NCI-H1417 treated with DMSO at 0.1 percent for 48 hours (cell line): ENCODE results near the gene OSMR.

Experiments used
- DNase-seq: peaks from one replicate; lab custom pipeline; 2025; lab: John Stamatoyannopoulos, UW

Gene OSMR

DNA sequence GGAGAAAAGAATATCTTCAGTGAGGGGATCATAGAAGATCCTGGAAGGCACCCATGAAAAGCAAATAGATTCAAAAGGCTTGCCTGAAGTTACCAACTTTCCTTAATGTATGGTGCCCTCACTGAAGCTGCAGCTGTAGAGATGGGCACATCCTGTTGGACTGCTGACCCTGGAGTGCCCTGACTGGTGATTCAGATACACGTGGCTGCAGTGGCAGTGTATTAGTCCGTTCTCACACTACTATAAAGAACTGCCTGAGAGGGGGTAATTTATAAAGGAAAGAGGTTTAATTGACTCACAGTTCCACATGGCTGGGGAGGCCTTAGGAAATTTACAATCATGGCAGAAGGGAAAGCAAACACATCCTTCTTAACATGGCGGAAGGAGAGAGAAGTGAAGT, 80.3 kb downstream of the OSMR start:
- DNase-seq, result no peak

GRCh38 chr5:38927470-38927869, 81.7 kb downstream of the OSMR start:
- no peak for DNase-seq

DNA sequence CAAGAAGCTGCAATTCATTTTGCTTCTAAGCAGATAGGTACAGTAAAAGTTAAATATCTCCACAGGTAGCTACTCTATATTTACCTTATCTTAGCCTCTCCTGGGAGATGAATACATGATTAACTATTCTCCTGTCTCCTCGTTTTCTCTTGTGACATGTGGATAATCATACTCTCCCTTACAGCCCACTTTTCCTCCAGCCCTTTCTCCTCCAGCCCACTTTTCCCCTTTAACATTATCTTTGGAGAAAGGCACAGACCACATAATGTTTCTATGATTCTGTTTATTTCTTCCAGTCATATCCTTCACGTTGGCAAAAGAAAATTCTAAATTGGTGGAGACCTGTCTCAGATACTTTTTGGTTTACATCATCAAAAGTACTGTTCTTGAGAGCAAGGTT, 84.0 kb downstream of the OSMR start:
- no peak for DNase-seq

GRCh38 chr5:38931731-38932130, 85.9 kb downstream of the OSMR start:
- no peak for DNase-seq

DNA sequence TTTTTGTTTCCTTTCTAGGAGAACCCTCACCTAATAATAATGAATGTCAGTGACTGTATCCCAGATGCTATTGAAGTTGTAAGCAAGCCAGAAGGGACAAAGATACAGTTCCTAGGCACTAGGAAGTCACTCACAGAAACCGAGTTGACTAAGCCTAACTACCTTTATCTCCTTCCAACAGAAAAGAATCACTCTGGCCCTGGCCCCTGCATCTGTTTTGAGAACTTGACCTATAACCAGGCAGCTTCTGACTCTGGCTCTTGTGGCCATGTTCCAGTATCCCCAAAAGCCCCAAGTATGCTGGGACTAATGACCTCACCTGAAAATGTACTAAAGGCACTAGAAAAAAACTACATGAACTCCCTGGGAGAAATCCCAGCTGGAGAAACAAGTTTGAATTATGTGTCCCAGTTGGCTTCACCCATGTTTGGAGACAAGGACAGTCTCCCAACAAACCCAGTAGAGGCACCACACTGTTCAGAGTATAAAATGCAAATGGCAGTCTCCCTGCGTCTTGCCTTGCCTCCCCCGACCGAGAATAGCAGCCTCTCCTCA, 87.1 kb downstream of the OSMR start:
- DNase-seq, result no peak

DNA sequence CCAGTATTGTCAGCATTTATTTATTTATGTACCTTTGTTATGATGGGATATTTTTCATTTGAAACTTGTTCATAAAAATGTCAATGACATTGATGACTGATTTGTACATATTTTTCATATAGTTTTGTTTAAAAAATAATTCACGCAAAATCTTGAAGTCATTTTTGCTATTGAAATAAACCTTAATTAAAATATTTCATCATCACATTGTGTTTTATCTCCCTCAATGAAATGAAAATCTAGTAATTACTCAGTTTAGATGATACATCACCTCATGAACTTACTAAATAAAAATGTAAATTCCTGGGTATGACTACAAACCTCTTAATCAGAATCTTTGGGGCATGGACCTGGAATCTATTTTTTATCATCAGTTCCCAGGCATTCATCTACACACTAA, 89.6 kb downstream of the OSMR start:
- no peak for DNase-seq

- DNase-seq, result no peak
Measured at GRCh38 chr5:38936269-38936668, 90.5 kb downstream of the OSMR start.

GRCh38 chr5:38938424-38938823, 92.6 kb downstream of the OSMR start:
- DNase-seq, result no peak

DNA sequence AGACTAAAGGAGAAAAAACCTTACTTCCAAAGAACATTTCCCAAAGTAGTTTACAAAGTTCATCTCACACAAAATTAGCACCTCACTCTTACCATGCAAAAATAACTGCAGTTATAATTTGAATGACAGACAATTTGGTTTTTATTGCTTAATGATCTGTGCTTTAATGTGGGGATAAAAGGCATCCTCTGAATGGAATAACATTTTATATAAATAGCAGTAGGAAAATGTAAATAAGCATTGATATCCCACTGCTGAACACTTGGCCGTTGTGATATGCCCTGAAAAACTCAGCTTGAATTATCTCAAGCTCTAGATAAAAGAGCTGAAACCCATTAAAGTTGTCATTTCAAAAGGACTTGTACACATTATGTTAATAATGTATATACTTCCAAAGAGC, 93.2 kb downstream of the OSMR start:
- DNase-seq, result no peak

- no peak for DNase-seq
Measured at GRCh38 chr5:38940230-38940858, 94.5 kb downstream of the OSMR start.

DNA sequence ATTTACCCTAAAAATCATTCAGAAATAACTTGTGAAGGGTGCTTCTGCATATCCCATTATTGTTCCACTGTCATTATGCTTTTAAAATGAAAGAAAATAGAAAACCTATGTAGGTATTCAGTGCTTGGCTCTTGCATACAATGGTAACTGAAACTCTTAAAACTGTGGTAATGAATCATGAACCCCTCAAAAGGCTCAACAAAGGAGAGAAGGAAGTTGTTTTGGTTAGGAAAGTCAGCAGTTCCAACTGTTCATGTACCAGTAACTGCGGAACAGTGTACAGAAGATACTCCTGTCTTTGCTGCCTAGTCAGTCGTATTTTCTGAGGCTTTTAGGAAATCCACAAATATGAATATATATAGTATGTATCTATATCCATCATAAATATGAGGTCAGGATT, 96.1 kb downstream of the OSMR start:
- DNase-seq, result no peak

DNA sequence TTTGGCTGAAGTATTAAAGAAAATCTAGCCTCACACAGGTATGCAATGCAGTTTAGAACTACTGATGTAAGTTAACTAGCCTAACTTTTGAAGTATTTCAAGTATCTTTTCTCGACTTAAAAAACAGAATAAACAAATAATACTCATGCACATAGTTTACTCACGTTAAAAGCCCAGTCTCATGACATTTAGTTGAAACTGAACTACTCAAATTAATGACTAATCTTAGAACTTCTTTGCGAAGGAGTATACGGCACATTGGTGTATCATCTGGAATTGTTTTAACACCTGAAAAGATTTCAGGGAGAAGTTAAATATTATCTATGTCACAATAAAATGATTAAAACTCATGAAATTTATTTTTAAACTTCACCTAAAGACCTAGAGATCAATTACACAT, 98.5 kb downstream of the OSMR start:
- no peak for DNase-seq

- DNase-seq, result no peak
Measured at GRCh38 chr5:38948501-38948900, 102.7 kb downstream of the OSMR start.

GRCh38 chr5:38953426-38954012, 107.7 kb downstream of the OSMR start:
- DNase-seq, result no peak

DNA sequence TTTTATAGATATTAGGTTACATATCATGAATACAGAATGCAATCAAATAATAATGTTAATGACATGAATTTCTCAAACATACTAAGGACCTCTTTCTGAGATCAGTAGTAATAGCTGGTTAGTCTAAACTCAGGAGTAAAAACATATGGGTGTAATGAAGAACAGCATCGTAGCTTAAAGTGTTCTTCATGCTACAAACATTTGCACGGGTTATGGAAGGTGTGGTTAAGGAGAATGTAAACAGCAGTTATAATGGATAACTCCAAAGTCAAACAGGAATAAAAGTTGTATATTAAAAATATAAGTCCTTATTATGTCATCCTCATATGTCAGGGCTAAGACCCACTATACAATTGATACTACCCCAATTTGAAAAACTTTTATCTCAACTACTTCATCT, 115.9 kb downstream of the OSMR start:
- no peak for DNase-seq

- DNase-seq, result no peak
Measured at GRCh38 chr5:38968665-38969064, 122.9 kb downstream of the OSMR start.

DNA sequence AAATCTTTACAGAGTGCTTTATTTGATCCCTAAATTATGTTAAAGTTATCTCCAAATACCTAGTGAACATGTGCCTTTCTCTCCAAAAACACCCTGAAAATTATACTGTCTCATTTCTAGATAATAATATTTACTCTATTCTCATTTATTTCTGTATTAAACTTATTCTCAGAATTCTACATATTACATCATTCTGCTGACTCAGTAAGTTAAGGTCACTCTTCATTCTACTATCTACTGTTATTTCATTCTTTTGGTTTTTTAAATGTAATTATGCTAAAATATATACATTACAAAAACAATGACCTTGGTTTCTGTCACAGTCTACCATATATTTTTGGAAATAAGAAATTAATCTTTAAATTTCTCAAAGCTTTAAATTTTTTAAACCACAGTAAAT, 132.2 kb downstream of the OSMR start:
- no peak for DNase-seq

DNA sequence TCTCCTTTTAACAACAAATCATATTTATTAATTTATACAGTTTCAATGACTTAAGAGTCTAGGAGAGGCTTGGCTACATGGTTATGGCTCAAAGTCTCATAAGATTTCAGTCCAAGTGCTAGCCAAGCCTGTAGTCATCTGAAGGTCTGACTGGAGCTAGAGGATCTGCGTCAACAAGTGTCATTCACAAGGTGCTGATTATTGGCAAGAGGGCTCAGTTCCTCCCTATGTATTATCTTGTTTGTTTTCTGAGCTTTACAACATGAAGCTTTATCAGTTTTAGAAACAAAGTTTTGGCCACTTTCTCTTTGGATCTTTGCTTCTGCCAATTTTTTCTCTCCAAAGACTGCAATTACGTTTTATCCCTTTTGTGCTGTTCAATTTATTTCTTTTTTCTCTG, 133.7 kb downstream of the OSMR start:
- no peak for DNase-seq
